HFF-Myc (cell line): ENCODE measurements around the gene GALNT12.

Source experiments
- DNase-seq: peaks from one replicate; pipeline ENCODE4 v3.0.0-alpha.2; 2011; ENCODE audit warnings: low read depth; ENCODE audit errors: extremely low read depth
- H3K4me3 ChIP-seq: replicated peaks from 2 replicates; pipeline ENCODE4 v1.5.1; 2011; ENCODE audit warnings: low read depth, mild to moderate bottlenecking, control low read depth, low read length
- CTCF ChIP-seq: IDR thresholded peaks from 2 replicates; pipeline ENCODE4 v1.5.1; 2012; ENCODE audit warnings: mild to moderate bottlenecking, low read depth, low read length, control low read depth; ENCODE audit errors: missing control alignments

The GALNT12 gene

GRCh38 chr9:98808875-98809274, 1.4 kb downstream of the GALNT12 start:
- H3K4me3 ChIP-seq: no peak overlapping the region
- DNase-seq: no peak
- no peak for TF ChIP-seq CTCF

GRCh38 chr9:98809311-98810101, 2.0 kb downstream of the GALNT12 start:
- no peak for DNase-seq
- H3K4me3 ChIP-seq: no peak overlapping the region
- TF ChIP-seq CTCF: no peak

GRCh38 chr9:98810102-98810842, 2.8 kb downstream of the GALNT12 start:
- no peak for DNase-seq
- TF ChIP-seq CTCF: no peak
- H3K4me3 ChIP-seq: no peak overlapping the region

- peak; percentile 26 for DNase-seq
- no peak for TF ChIP-seq CTCF
- H3K4me3 ChIP-seq: no peak overlapping the region
Measured at GRCh38 chr9:98811051-98811650, 3.7 kb downstream of the GALNT12 start.

DNA sequence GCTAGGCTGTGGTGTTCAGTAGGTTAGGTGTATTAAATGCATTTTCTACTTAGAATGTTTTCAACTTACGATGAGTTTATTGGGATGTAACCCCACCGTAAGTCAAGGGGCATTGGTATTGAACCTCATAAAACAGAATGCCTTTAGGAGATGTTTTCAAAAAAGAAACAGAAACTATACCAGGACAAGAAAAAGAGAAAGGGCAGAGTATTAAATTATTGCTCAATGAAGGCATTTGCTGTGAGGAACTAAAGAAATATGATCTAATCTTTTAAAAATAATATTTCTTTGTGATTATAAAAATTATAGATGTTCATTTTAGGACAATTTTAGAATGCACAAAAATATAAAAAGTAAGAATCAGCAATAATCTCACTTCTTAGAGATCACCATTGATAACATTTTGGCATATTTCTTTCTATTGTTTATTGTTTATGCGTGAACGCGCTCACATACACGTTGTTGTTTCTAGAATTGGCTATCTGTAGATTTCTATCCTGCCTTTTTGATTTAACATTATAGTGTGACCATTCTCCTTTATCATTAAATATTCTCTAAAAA, 8.0 kb downstream of the GALNT12 start:
- no peak for DNase-seq
- no peak for TF ChIP-seq CTCF
- H3K4me3 ChIP-seq: no peak overlapping the region

GRCh38 chr9:98818764-98819163, 11.3 kb downstream of the GALNT12 start:
- no peak overlapping the region for H3K4me3 ChIP-seq
- no peak for DNase-seq
- TF ChIP-seq CTCF: no peak
